Adipose tissue (tissue), 3 donors: ENCODE results near the gene SPINK4. TPM values are rescaled to one million over a fixed set of nuclear protein-coding genes. Genes with fewer than 3 reads are reported as not detected.
A peak's percentile ranks its signal among the peaks of the same experiment; 100 is the strongest.

Experiments
- H3K27ac ChIP-seq: one replicate; pipeline ENCODE4 v1.5.1; 2013; ENCODE audit warnings: low read depth, low read length
- WGBS, 3 donors: extraction: QIAGEN DNeasy Blood & Tissue Kit; methylation state at CpG; one replicate each; pipeline ENCODE4 v1.1.7; 2013; 5-methylcytosine and 5-hydroxymethylcytosine counted together
- polyA plus RNA-seq, 3 donors: library from polyadenylated mRNA; stranded (reverse); fragments of 200-250 nt; gene quantifications; one replicate each; pipeline ENCODE4 v1.2.3, GENCODE V29; 2013
- donor health status: healthy with polysubstance abuse.
- donor health status: Bipolar disorder and iron deficiency.
- donor health status: healthy.

Gene SPINK4
- polyA plus RNA-seq, 3 donors = 0.40 to 0.94 TPM; not detected in 1

- WGBS, 3 donors = 52 to 85% (median 66%) methylated on average over 5 of the region's 5 CpGs
Observed at GRCh38 chr9:33285502-33285901, 45.5 kb downstream of the SPINK4 start.

GRCh38 chr9:33287087-33287490 is 47.1 kb downstream of the SPINK4 start:
- no peak overlapping the region for H3K27ac ChIP-seq

More at GRCh38 chr9:33285502-33285901, 45.5 kb downstream of the SPINK4 start:
- H3K27ac ChIP-seq = no peak overlapping the region

GRCh38 chr9:33288235-33288634 is 48.3 kb downstream of the SPINK4 start:
- no peak overlapping the region for H3K27ac ChIP-seq
- WGBS, 3 donors = 67 to 97% (median 81%) methylated on average over 3 to 4 of the region's 4 CpGs

More at GRCh38 chr9:33287087-33287490, 47.1 kb downstream of the SPINK4 start:
- WGBS, 3 donors = 47 to 51% (median 50%) methylated on average over 4 of the region's 4 CpGs

GRCh38 chr9:33288828-33289483 is 49.0 kb downstream of the SPINK4 start:
- no peak overlapping the region for H3K27ac ChIP-seq
- WGBS, 3 donors = 68 to 82% (median 70%) methylated on average over 12 to 14 of the region's 14 CpGs

- 3 to 14% (median 8%) methylated on average over 10 to 12 of the region's 12 CpGs for WGBS, 3 donors
- peak overlapping the region; percentile 97 for H3K27ac ChIP-seq
Observed at GRCh38 chr9:33289496-33289895, 49.5 kb downstream of the SPINK4 start.

- peak overlapping the region; percentile 97 for H3K27ac ChIP-seq
- WGBS, 3 donors = 0 to 1% (median 0%) methylated on average over 14 of the region's 14 CpGs
Observed at GRCh38 chr9:33289936-33290246, 49.9 kb downstream of the SPINK4 start.

- peak within 1 kb of the TSS; percentile 99 for H3K27ac ChIP-seq
- 0% methylated on average over 63 of the region's 63 CpGs for WGBS, 3 donors
Observed at GRCh38 chr9:33290247-33291030, 50.5 kb downstream of the SPINK4 start, which contains the start of gene NFX1. Gene NFX1, plus strand, starts transcription at chr9:33290516. Its CDS starts 57 bp downstream, at chr9:33290573.

GRCh38 chr9:33291031-33291397 is 51.0 kb downstream of the SPINK4 start:
- 11 to 20% (median 15%) methylated on average over 7 of the region's 7 CpGs for WGBS, 3 donors

GRCh38 chr9:33291901-33292300 is 51.9 kb downstream of the SPINK4 start:
- 83 to 89% (median 89%) methylated on average over 5 of the region's 5 CpGs for WGBS, 3 donors
- no peak overlapping the region for H3K27ac ChIP-seq

More at GRCh38 chr9:33291031-33291397, 51.0 kb downstream of the SPINK4 start:
- peak overlapping the region; percentile 99 for H3K27ac ChIP-seq

GRCh38 chr9:33293782-33294181 is 53.8 kb downstream of the SPINK4 start:
- WGBS, 3 donors = 79 to 92% (median 88%) methylated on average over 2 of the region's 2 CpGs
- H3K27ac ChIP-seq = no peak overlapping the region

- 89 to 92% (median 89%) methylated on average over 12 of the region's 12 CpGs for WGBS, 3 donors
- no peak overlapping the region for H3K27ac ChIP-seq
Observed at GRCh38 chr9:33294670-33295432, 54.9 kb downstream of the SPINK4 start.

GRCh38 chr9:33295571-33295970 is 55.6 kb downstream of the SPINK4 start:
- no peak overlapping the region for H3K27ac ChIP-seq
- 84 to 94% (median 89%) methylated on average over 2 of the region's 2 CpGs for WGBS, 3 donors

- WGBS, 3 donors = 31 to 47% (median 39%) methylated on average over 1 of the region's 1 CpG
- no peak overlapping the region for H3K27ac ChIP-seq
Observed at GRCh38 chr9:33297432-33297831, 57.5 kb downstream of the SPINK4 start.

Other genes starting within 250 kb of the SPINK4 start
- gene APTX, start 238.5 kb upstream of the SPINK4 start, polyA plus RNA-seq = 10 to 100 TPM; 12.9 to 26.3 (median 19.0) TPM
- 100 to 1,000 TPM in 2 of 3 donors, 10 to 100 TPM in 1; 35.6 to 127 (median 115) TPM for gene DNAJA1, start 214.9 kb upstream of the SPINK4 start, polyA plus RNA-seq
- gene SMU1, start 163.5 kb upstream of the SPINK4 start, polyA plus RNA-seq = 10 to 100 TPM in 2 of 3 donors, 1 to 10 TPM in 1; 4.7 to 13.9 (median 10.5) TPM
- gene B4GALT1, start 72.8 kb upstream of the SPINK4 start, polyA plus RNA-seq = 10 to 100 TPM; 30.8 to 61.2 (median 40.8) TPM
- 100 to 1,000 TPM in 1 of 3 donors, 10 to 100 TPM in 2; 88.3 to 121 (median 99.5) TPM for gene BAG1, start 24.5 kb downstream of the SPINK4 start, polyA plus RNA-seq
- gene CHMP5, start 24.9 kb downstream of the SPINK4 start, polyA plus RNA-seq = 100 to 1,000 TPM in 1 of 3 donors, 10 to 100 TPM in 2; 27.3 to 104 (median 51.4) TPM
- 10 to 100 TPM; 10.2 to 16.7 (median 14.8) TPM for gene NFX1, start 50.3 kb downstream of the SPINK4 start, polyA plus RNA-seq
- gene AQP7, start 162.4 kb downstream of the SPINK4 start, polyA plus RNA-seq = 100 to 1,000 TPM in 2 of 3 donors, 10 to 100 TPM in 1; 42.7 to 548 (median 258) TPM
- 10 to 100 TPM in 1 of 3 donors, 1 to 10 TPM in 2; 6.6 to 11.4 (median 6.6) TPM for gene AQP3, start 207.4 kb downstream of the SPINK4 start, polyA plus RNA-seq
- 10 to 100 TPM; 13.4 to 28.7 (median 13.7) TPM for gene NOL6, start 233.8 kb downstream of the SPINK4 start, polyA plus RNA-seq